Right ventricle myocardium superior (tissue), 1 donor: ENCODE data around the gene ZNF438. TPM values are rescaled to one million over a fixed set of nuclear protein-coding genes. Genes with fewer than 3 reads are reported as not detected.
A peak's percentile ranks its signal among the peaks of the same experiment; 100 is the strongest.
"Not testable (repeated sequence)": the region's sequence is repeated elsewhere in the genome, so short reads cannot be mapped to it uniquely, and the experiment has no call there.

Experiments
- ATAC-seq: fragments of 200-7000 bp; cut with Tn5 transposase; one replicate; pipeline ENCODE4 v1.9.1; 2020; ENCODE audit warnings: mild to moderate bottlenecking; ENCODE audit not compliant: poor library complexity
- DNase-seq: peaks from one replicate; pipeline ENCODE4 v3.0.0-alpha.2; 2020
- intact Hi-C: fragments of 100-400 bp; cut with DNase I; formaldehyde crosslinking; loops from one replicate; pipeline ENCODE4 v1.11.2; 2022
- total RNA-seq: library from RNA; stranded (reverse); fragmentation: NEBNext Ultra II Directional; extraction: Animal tissue kit (Norgen Biotek cat#: 25700); gene quantifications from one replicate; pipeline ENCODE4 v1.2.1, GENCODE V29; 2021
- donor health status: DM: no; HTN: yes; CAD: no; lungs with severe emphysema.

Gene ZNF438
- total RNA-seq, 1 donor from 2014 or later, result 13.0 TPM

GRCh38 chr10:31056678-31057077, 25.0 kb upstream of the ZNF438 start:
- DNase-seq, intact Hi-C loops, ATAC-seq: not testable (repeated sequence)

DNA sequence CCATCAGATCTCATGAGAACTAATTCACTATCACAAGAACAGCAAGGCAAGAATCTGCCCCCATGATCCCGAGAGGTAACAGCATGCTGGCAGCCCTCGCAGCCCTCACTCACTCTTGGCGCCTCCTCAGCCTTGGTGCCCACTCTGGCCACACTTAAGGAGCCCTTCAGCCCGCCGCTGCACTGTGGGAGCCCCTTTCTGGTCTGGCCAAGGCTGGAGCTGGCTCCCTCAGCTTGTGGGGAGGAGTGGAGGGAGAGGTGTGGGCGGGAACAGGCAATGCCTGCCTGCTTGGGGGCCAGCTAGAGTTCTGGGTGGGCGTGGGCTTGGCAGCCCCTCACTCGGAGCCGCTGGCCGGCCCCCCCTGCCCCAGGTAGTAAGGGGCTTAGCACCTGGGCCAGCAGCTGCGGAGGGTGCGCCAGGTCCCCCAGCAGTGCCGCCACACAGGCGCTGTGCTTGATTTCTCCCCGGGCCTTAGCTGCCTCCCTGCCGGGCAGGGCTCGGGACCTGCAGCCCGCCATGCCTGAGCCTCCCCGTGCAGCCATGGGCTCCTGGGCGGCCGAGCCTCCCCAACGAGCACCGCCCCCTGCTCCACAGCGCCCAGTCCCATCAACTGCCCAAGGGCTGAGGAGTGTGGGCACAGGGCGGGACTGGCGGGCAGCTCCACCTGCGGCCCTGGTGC, 24.0 kb upstream of the ZNF438 start:
- intact Hi-C loops, result no loop called here
- DNase-seq (no peak), ATAC-seq (no peak)

DNA sequence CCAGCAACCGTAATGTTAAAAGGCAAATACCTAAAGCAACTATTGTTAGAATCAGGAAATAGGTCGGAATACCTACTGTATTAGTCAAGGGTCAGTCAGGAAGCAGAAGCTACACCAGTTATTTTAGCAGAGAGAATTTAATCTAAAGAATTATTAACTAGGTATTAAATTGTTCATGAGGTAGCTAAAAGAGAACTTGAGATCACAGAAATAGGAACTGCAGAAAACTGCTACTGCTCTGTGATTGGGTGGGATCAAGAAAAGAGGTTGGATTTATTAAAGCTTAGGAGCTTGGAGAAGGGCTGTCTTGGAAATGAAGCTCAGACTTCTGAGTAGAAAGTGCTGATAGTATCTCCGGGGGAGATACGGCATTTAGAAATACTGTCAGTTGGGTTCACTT, 20.0 kb upstream of the ZNF438 start:
- ATAC-seq, result no peak
- intact Hi-C loops, result no loop called here
- DNase-seq, result no peak

GRCh38 chr10:31042670-31043069, 11.0 kb upstream of the ZNF438 start:
- intact Hi-C loops, result no loop called here
- no peak for ATAC-seq

DNA sequence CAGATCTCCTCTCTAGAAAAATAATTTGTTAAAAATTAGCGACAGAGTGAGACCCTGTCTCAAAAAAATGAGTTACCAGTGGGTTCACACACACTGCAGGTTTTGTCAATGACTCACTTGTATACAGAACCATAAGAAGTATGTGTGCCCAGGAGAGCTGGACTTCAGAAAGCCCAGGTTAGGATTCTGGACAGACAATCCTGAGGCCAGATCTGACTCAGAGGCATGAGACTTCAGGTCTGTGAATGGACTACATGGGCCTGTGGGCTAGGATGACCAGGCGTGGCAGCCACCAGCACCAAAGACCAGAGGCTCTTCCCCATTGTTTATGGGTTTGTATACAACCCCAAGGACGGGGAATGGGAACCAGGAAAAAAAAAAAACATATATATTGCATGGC, 9.3 kb upstream of the ZNF438 start:
- DNase-seq (no peak), ATAC-seq (no peak)
- intact Hi-C loops, result no loop called here

More at GRCh38 chr10:31042670-31043069, 11.0 kb upstream of the ZNF438 start:
- no peak for DNase-seq

DNA sequence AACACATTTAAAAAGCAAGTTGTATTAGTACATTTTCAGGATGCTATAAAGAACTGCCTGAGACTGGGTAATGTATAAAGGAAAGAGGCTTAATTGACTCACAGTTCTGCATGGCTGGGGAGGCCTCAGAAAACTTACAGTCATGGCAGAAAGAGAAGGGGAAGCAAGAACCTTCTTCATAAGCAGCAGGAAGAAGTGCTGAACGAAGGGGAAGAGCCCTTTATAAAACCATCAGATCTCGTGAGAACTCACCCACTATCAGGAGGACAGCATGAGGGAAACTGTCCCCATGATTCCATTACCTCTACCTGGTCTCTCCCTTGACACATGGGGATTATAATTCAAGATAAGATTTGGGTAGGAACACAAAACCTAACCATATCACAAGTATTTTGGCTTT, 7.3 kb upstream of the ZNF438 start:
- ATAC-seq, intact Hi-C loops: not testable (repeated sequence)

DNA sequence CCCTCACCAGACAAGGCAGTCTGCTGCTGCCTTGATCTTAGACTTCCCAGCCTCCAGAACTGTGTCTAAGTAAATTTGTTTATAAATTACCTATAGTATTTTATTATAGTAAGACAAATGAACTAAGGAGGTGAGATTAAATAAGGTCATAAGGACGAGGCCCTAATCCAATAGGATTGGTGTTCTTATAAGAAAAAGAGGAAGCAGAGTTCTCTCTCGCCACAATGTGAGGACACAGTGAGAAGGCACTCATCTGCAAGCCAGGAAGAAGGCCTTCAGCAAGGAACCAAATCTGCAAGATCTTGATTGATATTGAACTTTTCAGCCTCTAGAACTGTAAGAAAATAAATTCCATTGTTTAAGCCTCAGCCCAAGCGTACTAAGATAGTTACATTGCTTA, 6.1 kb upstream of the ZNF438 start:
- ATAC-seq, result no peak
- no peak for DNase-seq
- intact Hi-C loops, result no loop called here

More for the DNA sequence above, 7.3 kb upstream of the ZNF438 start:
- DNase-seq, result not testable (repeated sequence)

DNA sequence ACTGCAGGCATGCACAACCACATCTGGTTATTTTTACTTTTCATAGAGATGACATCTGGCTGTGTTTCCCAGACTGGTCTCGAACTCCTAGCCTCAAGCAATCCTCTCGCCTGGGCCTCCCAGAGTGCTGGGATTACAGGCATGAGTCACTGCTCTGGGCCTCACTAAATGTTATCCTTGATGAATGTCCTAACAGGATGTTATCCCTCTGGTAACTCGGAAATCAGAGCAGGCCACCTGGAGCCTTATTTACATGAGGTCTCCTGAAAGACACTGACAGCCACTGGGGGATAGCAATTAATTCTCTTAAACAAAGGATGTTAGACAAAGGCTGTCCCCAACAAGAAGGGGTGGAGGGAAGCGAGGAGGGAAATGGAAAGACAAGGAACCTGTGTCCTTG, 4.5 kb upstream of the ZNF438 start:
- no peak for DNase-seq
- no peak for ATAC-seq
- intact Hi-C loops, result no loop called here

DNA sequence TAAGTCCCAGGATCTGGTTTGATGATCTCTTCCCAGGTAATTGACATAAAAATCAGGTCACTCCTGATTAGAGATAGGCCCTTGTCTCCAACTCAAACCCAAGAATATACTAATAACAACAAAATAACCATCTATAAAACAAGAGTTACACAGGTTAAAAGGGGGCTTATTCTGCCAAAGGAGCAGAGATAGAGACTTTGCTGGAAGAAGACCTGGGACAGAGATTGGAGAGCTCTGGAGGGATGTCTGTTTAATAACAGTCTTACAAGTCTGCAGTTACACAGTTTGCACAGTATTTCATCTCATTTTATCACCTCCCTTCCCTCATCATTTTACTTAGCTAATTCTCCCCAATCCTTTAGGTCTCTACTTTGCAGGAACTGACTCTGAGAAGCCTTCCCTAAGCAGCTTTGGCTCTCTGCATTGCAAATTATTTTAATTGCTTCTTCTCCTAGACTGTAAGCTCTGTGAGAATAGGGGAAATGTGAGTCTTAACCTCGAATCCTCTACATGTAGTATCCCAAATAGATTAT, 3.7 kb upstream of the ZNF438 start:
- no peak for DNase-seq
- intact Hi-C loops, result no loop called here
- ATAC-seq, result no peak

DNA sequence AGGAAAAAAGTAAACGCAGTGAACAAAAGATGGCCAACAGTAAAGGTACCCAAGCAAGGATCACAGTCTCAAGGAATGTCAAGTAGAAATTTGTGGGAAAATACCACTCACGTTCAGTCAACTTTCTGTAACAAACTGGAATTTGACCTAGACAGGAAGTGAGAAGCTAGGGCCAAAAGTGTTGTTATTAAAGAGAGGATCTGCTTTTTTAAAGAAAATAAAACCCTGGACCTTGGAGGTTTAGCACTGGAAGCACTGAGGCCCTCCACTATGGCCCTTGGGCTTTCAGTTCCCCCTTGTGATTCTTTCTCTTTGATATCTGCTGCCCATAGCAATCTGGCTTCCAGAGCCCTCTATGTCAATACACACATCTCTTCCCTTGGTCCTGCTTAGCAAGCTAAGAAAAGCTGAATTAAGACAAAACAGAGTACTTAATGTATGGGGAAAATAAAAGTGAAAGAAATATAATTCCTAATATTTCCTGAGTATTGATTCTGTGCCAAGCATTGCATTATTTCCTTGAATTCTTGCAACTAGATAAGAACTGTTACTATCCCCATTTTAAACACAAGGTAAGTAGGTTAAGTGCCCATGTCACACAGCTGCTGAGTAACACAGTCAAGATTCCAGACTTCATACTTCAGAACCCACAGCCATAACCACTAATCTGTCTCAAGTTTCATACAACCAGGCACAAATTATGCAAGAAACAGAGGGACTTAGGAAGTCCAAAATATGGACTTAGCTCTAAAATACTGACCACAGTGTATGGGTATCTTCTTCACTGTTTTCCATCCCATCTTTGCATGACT, 2.6 kb upstream of the ZNF438 start:
- intact Hi-C loops, result loop anchor here (5.0 kb wide), 1 partner anchor 288 kb away; no protein-coding TSS in a partner anchor
- DNase-seq (no peak), ATAC-seq (no peak)

GRCh38 chr10:31033147-31033546, 1.5 kb upstream of the ZNF438 start:
- DNase-seq (no peak), ATAC-seq (no peak)
- intact Hi-C loops, result loop anchor here (5.0 kb wide), 1 partner anchor 289 kb away; no protein-coding TSS in a partner anchor

DNA sequence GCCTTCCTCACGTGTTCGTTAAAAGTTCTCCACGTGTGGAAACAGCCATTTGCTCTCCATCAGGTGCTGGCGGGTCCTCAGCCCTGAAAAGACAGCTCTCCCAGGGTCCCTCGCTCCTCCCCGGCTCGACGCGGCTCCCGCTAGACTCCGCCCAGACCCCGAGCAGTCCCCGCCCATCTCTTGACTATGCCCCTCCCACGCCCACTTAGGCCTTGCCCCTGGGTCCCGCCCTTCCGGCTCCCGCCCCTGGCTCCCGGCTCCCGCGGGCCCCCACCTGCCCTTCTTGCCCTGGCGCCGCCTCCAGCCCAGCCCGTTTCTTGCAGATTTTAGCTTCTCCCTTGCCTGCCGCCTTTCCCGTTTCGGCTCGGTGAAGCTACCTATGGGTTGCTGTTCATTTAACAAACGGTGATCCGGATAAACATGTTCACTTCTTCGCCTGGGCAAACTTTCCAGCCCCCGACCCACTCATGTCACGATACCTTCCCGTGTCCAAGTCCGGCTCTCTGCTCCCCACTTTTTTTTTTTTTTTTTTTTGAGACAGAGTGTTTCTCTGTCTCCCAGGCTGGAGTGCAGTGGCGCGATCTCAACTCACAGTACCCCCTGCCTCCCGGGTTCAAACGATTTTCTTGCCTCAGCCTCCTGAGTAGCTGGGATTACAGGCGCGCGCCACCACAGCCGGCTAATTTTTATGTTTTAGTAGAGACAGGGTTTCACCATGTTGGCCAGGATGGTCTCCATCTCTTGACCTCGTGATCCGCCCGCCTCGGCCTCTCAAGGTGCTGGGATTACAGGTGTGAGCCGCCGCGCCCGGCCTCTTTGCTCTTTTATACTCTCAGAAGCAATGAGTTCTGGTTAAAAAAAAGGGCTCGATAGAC, 830 bp upstream of the ZNF438 start:
- intact Hi-C loops, result loop anchor here (5.0 kb wide), 1 partner anchor 290 kb away; no protein-coding TSS in a partner anchor
- ATAC-seq (peak; percentile 94), DNase-seq (peak; percentile 97)

DNA sequence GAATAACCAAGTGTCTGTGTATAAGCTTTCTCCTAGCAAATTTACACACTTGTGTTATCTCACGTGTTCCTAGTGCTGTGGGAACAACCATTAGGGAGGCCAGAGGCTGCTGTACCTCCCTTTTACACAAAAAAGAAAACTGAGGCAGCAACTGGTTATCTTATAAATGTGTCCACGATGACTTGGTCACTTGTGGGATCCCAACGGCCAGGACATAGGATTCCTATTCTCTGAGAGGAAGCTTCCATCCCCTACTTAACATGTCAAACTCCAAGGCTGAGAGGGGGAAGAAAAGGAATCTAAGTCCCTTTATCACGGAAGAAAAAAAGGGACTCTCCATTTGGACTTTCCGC, 484 bp downstream of the ZNF438 start:
- intact Hi-C loops, result loop anchor here (2.0 to 5.0 kb wide), 2 partner anchors 246 to 291 kb away; no protein-coding TSS in a partner anchor
- DNase-seq, result no peak
- ATAC-seq, result no peak

- intact Hi-C loops, result loop anchor here (2.0 to 5.0 kb wide), 2 partner anchors 246 to 292 kb away; no protein-coding TSS in a partner anchor
- DNase-seq (no peak), ATAC-seq (no peak)
Observed at GRCh38 chr10:31030800-31031199, 865 bp downstream of the ZNF438 start.

DNA sequence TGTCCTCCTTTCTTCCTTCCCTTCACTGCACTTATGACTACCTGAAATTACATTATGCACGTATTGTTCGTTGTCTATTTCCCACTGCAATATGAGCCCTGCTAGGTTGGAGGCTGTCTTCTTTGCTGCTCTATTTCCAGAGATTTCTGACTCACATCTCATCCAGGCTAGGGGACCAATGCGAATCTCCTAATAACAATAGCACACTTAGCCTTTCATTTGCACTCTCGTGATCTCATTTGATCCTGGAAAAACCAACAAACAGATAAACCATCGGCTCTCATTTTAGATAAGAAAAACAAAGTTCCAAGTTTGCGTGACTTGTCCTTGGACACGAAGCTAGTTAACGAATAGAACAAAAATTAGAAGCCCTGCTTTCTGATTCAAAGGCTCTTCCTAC, 1.4 kb downstream of the ZNF438 start:
- intact Hi-C loops, result loop anchor here (2.0 to 5.0 kb wide), 2 partner anchors 245 to 292 kb away; no protein-coding TSS in a partner anchor
- ATAC-seq (no peak), DNase-seq (no peak)

- intact Hi-C loops, result no loop called here
- DNase-seq (no peak), ATAC-seq (no peak)
Observed at GRCh38 chr10:31028081-31028480, 3.6 kb downstream of the ZNF438 start.

- intact Hi-C loops, DNase-seq, ATAC-seq: not testable (repeated sequence)
Observed at GRCh38 chr10:31026279-31026678, 5.4 kb downstream of the ZNF438 start.

DNA sequence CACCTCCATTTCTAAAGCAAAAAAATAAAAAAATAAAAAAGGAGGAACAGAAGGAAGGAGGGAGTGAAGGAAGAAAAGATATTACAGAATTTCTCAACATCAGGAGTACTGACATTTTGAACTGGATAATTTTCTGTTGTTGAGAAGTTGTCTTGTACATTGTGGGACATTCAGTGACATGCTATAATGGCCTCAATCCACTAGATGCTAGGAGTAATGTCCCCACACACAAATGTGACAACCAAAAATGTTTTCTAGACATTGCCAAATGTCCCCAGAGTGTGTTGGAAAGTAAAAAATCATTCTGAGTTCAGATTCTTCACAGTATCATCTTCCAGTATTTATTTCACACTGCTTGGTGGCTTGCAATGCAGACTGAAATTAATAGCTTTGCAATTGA, 6.5 kb downstream of the ZNF438 start:
- no peak for DNase-seq
- intact Hi-C loops, result no loop called here
- ATAC-seq, result no peak

- intact Hi-C loops, result no loop called here
- DNase-seq, result no peak
Observed at GRCh38 chr10:31023558-31023957, 8.1 kb downstream of the ZNF438 start.

More at GRCh38 chr10:31023558-31023957, 8.1 kb downstream of the ZNF438 start:
- ATAC-seq, result no peak
